COLO829 (cell line): ENCODE results near the gene MYH7B.

Experiments used
- DNase-seq: peaks from one replicate; pipeline ENCODE4 v3.0.0; 2012; ENCODE audit warnings: low spot score

Gene MYH7B

GRCh38 chr20:34955231-34956040, at the start of gene MYH7B, which contains the start of gene GSS:
Gene MYH7B (plus strand): TSS chr20:34955868. CDS start chr20:34978006, 22,138 bp downstream.
Gene GSS (minus strand): TSS chr20:34955806. CDS start chr20:34951852, 3,954 bp downstream.
- peak; percentile 97 for DNase-seq

- peak; percentile 97 for DNase-seq
Observed at GRCh38 chr20:34907616-34908469, 47.8 kb upstream of the MYH7B start.

GRCh38 chr20:34915131-34915530, 40.5 kb upstream of the MYH7B start:
- no peak for DNase-seq

GRCh38 chr20:34915749-34916455, 39.8 kb upstream of the MYH7B start:
- DNase-seq = no peak

DNA sequence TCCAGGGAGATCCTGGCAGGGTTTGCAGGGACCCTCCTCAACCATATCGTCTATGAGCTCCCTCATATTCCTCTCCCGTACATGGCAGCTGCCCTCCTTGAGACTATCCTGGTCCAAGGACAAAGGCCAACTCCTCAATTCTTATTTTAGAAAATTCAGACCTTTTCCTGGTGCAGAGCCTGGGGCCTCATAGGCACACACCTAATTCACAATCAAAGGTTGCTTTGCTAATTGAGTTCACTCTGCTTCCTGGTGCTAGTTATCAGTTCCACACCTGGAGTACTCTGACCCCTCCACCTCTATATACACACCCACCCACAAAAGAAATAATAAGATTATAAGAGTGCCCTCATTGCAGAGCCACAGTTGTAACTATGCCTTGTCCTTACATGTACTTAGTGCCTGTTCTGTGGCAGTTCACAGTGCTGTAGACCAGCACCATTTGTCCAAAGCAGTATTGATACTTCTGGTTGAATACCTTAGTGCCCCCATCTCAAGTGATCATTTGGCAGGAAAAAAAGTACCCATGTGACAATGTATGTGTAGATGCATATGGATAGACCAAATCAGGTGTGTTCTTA, 38.8 kb upstream of the MYH7B start:
- no peak for DNase-seq

GRCh38 chr20:34920055-34920454, 35.6 kb upstream of the MYH7B start:
- peak; percentile 54 for DNase-seq

GRCh38 chr20:34921436-34921835, 34.2 kb upstream of the MYH7B start:
- no peak for DNase-seq

- DNase-seq = no peak
Observed at GRCh38 chr20:34922654-34923381, 32.9 kb upstream of the MYH7B start.

DNA sequence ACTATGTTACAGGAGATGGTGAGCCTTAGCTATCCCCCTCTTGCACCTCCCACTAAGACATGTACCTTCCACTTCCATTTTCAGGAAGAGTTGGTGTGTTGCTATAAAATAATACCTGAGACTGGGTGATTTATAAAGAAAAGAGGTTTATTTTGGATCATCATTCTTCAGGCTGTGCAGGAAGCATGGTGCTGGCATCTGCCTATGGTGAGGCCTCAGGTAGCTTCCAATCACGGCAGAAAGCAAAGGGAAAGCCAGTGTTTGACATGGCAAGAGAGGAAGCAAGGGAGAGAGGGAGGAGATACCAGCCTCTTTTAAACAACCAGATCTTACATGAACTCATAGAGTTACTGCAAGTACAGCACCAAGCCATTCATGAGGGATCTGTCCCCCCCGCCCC, 32.3 kb upstream of the MYH7B start:
- no peak for DNase-seq

GRCh38 chr20:34925341-34925740, 30.3 kb upstream of the MYH7B start:
- DNase-seq = no peak

DNA sequence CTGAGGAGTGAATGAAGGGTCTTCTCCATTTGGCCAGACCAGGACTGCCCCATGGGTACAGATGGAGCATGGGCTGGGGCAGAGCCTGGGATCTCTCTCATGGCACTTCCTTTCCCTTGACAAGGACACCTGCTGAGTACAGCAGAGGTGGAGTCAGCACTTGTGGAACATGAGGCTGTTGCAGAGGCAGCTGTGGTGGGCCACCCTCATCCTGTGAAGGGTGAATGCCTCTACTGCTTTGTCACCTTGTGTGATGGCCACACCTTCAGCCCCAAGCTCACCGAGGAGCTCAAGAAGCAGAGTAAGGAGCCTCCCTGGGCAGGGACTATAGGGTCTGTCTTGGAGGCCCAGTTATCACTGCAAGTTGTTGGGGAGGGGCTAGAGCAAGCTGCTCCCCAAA, 29.7 kb upstream of the MYH7B start:
- DNase-seq = no peak

- no peak for DNase-seq
Observed at GRCh38 chr20:34926581-34926980, 29.1 kb upstream of the MYH7B start.

DNA sequence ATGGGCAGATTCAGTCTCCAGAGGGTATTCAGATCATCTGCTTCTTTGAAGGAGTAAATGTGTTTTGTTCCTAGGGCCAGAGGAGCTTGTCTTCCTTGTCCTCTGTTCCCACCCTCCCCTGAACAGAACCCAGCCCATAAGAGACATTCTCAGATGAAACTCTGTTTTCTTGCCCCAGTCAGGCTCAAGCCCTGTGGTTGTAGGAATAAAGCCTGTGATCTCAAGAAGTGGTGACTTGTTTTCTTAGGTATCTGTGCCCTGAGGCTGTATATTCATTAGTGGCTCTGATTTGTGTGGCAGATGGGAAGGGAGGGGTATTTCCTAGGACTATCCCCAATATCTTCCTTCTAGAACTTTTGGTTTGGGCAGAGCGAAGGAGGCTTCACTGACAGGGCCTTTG, 27.9 kb upstream of the MYH7B start:
- peak; percentile 25 for DNase-seq

DNA sequence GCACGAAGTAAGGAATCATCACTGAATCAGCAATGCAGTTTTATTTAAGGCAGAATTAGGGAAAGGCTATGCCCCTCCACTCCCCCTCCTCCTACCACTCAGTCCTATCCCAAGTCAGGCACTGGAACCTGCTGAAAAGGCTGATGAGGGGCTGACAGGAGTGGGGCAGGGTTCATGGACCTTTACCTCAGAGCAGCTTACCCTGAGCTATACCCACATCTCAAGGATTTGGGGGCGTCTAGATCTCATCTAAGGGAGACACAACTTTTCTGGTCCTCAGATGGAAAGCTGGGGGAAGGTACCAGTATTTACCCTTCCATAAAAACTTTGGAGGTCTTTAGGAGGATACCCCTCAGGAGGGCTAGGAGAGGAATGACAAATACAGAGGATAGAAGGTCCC, 27.3 kb upstream of the MYH7B start:
- no peak for DNase-seq

DNA sequence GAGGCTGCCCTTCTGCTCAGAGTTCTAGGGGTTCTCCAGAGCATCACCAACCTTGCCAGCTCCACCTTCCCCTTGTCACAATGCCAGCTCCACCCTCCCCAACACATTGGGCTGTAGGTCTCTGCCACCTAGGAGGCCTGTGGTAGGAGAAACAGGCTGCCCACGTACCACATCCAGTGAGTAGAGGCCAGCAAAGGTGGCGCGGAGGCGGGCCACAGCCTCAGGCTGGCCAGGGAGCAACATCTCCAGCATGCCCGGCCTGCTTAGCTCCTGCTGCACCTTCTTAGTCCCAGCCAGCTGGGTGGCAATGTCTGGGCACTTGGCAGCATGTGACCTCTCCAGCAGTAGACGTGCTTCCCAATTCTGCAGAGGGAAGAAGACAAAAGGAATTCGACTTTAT, 23.9 kb upstream of the MYH7B start:
- no peak for DNase-seq

- DNase-seq = no peak
Observed at GRCh38 chr20:34938466-34939163, 17.1 kb upstream of the MYH7B start.

DNA sequence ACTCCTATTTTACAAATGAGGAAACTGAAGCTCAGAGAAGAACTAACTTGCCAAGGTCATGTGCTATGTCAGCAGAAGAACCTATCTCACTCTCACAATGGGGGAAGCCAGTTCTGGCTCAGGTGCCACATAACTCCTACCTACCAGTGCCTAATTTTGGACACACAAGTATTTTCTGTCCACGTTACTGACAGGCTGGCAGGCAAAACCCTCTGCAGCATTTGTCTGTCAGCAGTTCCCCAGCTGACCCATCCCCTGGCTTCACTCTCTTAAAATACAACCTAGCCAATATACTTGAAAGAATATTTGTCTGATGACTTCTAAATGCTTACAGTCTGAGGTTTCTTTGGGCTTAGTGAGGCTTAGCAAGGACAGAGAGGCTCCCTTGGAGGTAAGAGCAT, 15.6 kb upstream of the MYH7B start:
- no peak for DNase-seq

DNA sequence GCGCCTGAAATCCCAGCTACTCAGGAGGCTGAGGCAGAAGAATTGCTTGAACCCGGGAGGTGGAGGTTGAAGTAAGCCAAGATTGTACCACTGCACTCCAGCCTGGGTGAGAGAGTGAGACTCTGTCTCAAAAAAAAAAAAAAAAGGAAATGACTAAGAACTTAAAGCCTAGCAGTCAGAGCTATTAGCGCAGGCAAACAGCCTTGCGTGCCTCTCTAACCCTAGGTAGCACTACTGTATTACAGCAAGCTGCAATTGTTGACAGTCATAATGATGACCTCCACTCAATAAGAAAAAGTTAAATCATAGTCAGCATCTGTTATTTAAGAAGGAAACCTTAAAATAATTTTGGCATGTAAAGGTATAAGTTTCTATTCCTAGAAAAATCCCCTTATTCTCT, 14.4 kb upstream of the MYH7B start:
- no peak for DNase-seq

GRCh38 chr20:34942301-34942700, 13.4 kb upstream of the MYH7B start:
- DNase-seq = no peak

- DNase-seq = no peak
Observed at GRCh38 chr20:34943808-34944567, 11.7 kb upstream of the MYH7B start.
